Stimulated activated naive CD8-positive, alpha-beta T cell treated with anti-CD3 and anti-CD28 coated beads, Interleukin-15, amount 100 ng/mL, for 72 hours (primary cell): ENCODE data around the gene TMEM86B.

Experiments
- ATAC-seq: fragments of 150-1000 bp; cut with Tn5 transposase; 2 replicates; pipeline ENCODE4 v1.10.0; 2021; ENCODE audit warnings: mild to moderate bottlenecking, moderate library complexity
- DNase-seq, 2 donors: peaks; one replicate each; pipeline ENCODE4 v3.0.0; 2021 to 2022
- H3K27ac Mint-ChIP-seq, 2 donors: one replicate each; pipeline ENCODE4 v1.8.0; 2022; ENCODE audit warnings: mild to moderate bottlenecking in 2 of 2, mixed read lengths in 2 of 2, moderate library complexity in 2 of 2
- H3K27me3 Mint-ChIP-seq: one replicate; pipeline ENCODE4 v1.8.0; 2022; ENCODE audit warnings: mixed read lengths
- H3K4me1 Mint-ChIP-seq: one replicate; pipeline ENCODE4 v1.8.0; 2022; ENCODE audit warnings: mild to moderate bottlenecking, mixed read lengths
- H3K4me3 Mint-ChIP-seq, 2 donors: one replicate each; pipeline ENCODE4 v1.8.0; 2022; ENCODE audit warnings: mild to moderate bottlenecking in 2 of 2, mixed read lengths in 2 of 2, moderate library complexity in 1 of 2
- H3K9me3 Mint-ChIP-seq, 2 donors: one replicate each; pipeline ENCODE4 v1.8.0; 2022; ENCODE audit warnings: mixed read lengths in 2 of 2

The TMEM86B gene

DNA sequence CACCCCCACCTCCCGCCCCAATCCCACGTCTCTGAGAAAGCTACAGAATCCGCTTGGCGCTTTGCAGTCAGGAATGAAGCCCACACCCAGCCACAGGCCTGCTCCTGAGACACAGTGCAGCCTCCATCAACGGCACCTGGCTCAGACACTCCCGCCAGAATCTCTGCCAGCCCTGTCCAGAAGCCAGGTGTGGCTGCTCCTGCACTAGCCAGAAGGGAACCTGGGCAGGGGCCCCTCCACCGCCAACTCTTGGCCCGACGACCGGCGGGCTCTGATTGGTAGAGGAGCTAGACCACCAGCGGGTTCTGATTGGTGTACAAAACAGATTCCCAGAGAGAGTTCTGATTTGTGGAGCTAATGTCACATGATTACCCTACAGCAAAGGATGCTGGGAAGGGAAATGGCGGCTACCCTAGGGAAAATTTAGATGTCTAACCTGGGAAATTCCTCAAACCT lies 33.1 kb upstream of the TMEM86B start:
- no peak overlapping the region for H3K27ac Mint-ChIP-seq

DNA sequence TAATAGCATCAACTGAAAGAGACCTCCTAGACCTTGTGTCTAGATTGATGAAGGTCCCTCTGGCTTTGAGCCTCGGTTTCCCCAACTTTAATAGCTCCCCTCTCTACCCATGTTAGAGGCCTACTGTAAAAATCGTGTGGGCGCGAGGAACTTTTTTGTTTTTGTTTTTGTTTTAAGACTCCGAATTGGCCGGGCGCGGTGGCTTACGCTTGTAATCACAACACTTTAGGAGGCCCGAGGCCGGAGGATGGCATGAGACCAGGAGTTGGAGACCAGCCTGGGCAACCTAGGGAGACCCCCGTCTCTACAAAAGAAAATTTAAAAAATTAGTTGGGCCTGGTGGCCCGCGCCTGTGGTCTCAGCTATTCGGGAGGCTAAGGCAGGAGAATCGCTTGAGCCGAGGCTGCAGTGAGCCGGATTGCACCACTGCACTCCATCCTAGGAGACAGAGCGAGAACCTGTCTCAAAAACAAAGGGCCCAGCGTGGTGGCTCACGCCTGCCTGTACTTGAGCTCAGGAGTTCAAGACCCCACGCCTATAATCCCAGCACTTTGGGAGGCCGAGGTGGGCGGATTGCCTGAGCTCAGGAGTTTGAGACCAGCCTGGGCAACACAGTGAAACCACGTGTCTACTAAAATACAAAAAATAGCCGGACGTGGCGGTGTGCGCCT lies 31.1 kb upstream of the TMEM86B start:
- peak overlapping the region; percentile 92 to 97 for H3K4me3 Mint-ChIP-seq
- no peak for ATAC-seq
- peak overlapping the region; percentile 99 for H3K27ac Mint-ChIP-seq
- no peak for DNase-seq
- H3K4me1 Mint-ChIP-seq = peaks cover 37% of the 10 kb centered on the region
- no peaks in the 10 kb centered on the region for H3K27me3 Mint-ChIP-seq
- H3K9me3 Mint-ChIP-seq = no peaks in the 10 kb centered on the region

More for the DNA sequence above, 33.1 kb upstream of the TMEM86B start:
- no peaks in the 10 kb centered on the region for H3K27me3 Mint-ChIP-seq
- H3K9me3 Mint-ChIP-seq = peaks cover 6 to 7% of the 10 kb centered on the region in 2 donors
- peaks cover 22% of the 10 kb centered on the region for H3K4me1 Mint-ChIP-seq
- ATAC-seq (no peak), DNase-seq (no peak)
- no peak overlapping the region for H3K4me3 Mint-ChIP-seq

DNA sequence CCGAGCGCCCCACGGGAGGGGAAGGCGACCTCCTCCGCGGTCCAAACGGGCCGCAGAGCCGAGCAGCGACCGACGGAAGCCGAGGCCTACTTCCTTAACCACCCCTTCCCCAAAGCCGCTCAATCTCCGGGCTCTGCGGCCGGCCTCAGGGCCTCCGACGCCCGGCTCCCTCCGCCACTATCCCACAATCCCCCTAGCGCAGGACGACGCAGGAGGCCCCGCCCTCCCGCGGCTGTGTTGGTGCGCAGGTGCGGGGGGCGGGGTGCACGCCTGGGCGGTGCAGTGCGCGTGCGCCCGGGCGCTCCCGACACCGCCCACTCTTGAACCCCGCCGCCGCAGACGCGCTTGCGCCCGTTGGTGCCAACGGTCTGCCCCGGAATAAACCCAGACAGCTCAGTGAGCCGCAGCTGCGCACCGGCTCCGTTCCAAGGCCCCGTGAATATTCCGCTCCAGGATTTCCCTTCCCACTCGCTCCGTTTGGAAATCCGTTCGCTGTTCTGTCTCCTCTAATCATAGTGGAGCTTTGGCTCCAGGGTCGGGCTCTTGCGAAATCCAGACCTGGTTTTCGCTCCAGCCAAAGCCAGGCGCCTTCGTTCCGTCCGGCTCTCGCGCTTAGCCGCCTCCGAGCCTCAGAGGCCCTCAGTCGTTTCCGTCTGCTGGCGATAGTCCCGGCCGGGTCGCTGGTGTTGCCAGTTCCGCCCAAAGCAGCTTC lies 30.4 kb upstream of the TMEM86B start, which contains the start of gene PPP6R1:
TSS of gene PPP6R1 (minus strand) at position 190 of the 712 bp plus-strand sequence. CDS start 11,914 bp downstream, outside the sequence.
- ATAC-seq = peak; percentile 80
- H3K4me3 Mint-ChIP-seq = peak within 1 kb of the TSS; percentile 97 to 99
- H3K4me1 Mint-ChIP-seq = peaks cover 37% of the 10 kb centered on the region
- no peaks in the 10 kb centered on the region for H3K27me3 Mint-ChIP-seq
- no peaks in the 10 kb centered on the region for H3K9me3 Mint-ChIP-seq
- DNase-seq = peak; percentile 99
- H3K27ac Mint-ChIP-seq = peak within 1 kb of the TSS; percentile 99

DNA sequence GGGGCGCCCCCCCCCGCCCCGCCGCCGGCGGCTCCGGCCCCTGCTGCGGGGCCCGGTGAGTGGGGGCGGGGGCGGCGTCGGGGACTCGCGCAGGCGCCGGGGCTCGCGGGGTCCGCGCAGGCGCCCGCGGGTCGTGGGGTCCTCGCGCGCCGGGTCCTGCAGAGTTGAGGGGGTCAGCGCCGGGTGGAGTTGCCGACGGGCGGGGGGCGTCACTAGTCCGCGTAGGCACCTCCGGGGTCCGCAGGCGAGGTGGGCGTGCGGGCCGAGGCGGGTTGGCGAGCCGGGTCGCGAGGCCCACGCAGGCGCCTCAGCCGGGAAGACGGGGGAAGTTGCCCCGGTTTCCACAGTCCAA lies 29.9 kb upstream of the TMEM86B start:
- Mint-ChIP-seq H3K27ac (peak overlapping the region in 1 of 2 donors; percentile 99), H3K4me3 (peak overlapping the region; percentile 92 to 97), H3K4me1 (peaks cover 43% of the 10 kb centered on the region), H3K9me3 (no peaks in the 10 kb centered on the region), H3K27me3 (no peaks in the 10 kb centered on the region)
- ATAC-seq (peak; percentile 5), DNase-seq (no peak)

DNA sequence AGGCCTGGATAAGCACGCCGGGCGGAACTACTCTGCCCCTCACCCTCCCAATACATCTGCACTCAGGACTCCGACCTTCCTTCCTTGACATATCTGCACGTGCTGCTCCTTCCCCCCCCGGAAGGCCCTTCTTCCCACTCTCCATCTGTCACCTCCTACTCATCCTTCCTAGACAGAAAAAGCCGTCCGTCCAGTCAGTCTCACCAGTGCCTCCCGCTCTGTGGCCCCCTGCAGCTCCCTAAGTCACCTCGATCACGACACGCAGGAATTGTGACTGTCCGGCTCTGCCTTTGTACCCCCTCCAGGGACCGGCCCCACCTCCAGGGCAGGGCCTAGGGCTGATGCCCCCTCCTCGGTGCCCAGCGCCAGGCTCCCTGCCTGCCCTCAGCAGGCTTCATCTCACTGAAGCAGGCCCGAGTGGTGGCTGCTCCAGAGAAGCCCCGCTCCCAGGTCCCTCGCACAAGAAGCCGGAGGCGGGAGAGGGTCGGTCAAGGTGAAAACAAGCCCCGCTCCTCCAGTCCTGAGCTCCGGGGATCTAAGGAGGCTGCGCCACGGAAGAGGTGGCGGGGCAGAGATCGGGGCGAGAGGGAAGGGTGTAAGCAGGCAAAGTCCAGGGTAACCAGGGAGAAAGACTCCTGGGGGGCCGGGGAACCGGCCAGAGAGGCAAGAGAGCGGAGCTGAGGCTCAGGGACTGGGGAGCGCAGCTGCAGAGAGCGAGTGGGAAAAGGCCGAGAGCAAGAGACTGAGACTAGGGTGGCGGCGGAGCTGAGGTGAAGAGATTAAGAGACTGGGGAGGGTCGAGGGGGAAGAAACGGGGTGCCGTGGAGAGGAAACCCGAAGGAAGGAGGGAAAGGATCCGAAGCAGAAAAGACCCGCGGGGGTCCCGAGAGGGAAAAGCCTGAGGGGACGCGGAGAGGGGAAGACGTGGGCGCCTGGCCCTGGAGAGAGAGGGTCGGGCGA lies 29.2 kb upstream of the TMEM86B start:
- Mint-ChIP-seq H3K27me3 (no peaks in the 10 kb centered on the region), H3K4me1 (peaks cover 50% of the 10 kb centered on the region), H3K4me3 (peak overlapping the region; percentile 97 to 99), H3K9me3 (no peaks in the 10 kb centered on the region), H3K27ac (peak overlapping the region; percentile 97 to 98)
- DNase-seq (peak; percentile 35 to 43), ATAC-seq (no peak)

DNA sequence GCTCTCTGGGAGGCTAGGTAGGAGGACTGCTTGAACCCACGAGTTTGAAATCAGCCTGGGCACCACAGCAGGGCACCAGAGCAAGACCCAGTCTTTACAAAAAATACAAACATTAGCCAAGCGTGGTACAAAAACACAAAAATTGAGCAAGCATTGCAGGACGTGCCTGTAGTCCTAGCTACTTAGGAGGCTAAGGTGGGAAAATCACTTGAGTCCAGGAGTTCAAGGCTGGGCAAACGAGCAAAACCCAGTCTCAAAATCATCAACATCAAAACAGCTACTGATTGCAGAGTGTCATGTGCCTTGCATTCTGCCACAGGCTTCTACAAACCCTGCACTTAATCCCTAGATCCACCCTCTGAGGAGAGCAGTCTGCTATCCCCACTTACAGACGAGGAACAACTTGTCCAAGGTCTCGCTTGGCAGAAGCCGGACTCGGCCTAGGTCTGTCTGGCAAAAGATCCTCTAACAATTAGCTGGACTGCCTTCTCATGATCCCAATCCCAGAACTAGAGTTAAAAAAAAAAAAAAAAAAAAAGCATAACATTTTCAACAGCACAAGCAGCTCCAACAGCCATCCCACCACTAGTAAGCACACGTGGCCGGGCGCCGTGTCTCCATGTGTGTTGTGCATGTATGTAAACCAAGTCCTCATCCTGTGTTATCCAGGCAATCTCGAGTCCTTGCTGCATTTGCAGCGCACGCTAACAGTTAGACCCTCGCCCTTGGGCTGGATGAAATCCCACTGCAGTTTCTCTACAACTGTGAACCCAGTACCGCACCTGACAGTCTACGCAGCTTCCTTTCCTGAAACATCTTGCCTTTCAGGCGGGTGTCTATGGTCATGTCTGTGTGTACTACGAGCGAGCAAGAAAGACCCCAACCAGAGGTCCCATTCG lies 28.2 kb upstream of the TMEM86B start:
- Mint-ChIP-seq H3K4me1 (peaks cover 59% of the 10 kb centered on the region), H3K4me3 (peak overlapping the region; percentile 97 to 99), H3K27me3 (no peaks in the 10 kb centered on the region), H3K27ac (peak overlapping the region; percentile 98 to 99), H3K9me3 (no peaks in the 10 kb centered on the region)
- DNase-seq (no peak), ATAC-seq (no peak)

DNA sequence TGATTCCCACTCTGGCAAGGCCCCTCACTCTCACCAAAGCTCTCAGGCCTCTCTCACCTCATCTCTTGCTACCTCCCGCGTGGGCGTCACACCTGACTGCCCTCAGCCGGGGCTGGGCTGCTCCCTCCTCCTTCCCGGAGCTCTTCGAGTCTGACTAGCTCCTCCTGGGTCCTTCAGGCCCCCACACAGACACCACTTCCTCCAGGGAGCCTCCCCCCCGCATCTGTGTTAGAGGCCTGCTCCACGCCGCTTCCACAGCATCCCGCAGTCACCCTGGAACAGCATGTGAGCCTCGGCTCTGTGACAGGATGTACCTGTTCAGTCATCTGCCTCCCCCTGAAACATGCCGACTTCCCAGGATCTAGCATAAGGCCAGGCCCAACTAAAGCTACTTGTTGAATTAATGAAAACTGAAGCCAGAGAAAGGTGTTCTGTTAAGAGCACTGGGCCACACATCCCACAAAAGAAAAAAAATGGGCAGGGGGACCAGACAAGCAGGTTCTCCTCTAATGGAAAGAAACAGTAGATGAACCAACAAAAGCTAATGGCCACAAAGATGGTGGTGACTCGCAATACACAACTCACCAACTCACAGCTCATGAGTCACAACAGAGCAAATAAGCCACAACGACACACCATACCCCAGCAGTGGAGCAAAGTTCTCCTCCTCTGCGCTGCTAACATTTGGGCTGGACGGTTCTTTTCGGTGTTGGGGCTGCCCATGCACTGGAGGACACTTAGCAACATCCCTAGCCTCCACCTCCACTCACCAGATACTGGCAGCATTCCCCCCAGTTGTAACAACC lies 27.3 kb upstream of the TMEM86B start:
- Mint-ChIP-seq H3K27me3 (no peaks in the 10 kb centered on the region), H3K9me3 (no peaks in the 10 kb centered on the region), H3K4me3 (peak overlapping the region; percentile 97 to 99), H3K4me1 (peaks cover 69% of the 10 kb centered on the region), H3K27ac (peak overlapping the region; percentile 98 to 99)
- ATAC-seq (peak; percentile 24), DNase-seq (peak; percentile 20 to 74)

DNA sequence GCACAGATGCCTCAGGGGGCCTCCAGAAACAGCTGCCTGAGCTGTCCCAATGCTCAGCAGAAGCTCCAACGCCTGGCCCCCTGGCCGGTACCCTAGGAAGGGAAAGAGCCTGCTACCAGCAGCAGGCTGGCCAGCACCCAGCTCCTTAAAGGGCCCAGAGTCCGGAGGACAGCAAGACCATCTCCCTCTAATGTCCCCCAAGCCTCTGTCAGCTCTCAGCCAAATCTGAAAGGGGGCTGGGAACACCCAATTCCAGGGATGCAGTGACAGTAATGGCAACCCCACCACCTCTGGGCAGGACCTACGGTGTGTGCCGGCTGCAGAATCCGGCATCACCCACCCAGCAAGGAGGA lies 26.0 kb upstream of the TMEM86B start:
- ATAC-seq (no peak), DNase-seq (no peak)
- Mint-ChIP-seq H3K4me1 (peaks cover 71% of the 10 kb centered on the region), H3K27me3 (no peaks in the 10 kb centered on the region), H3K9me3 (no peaks in the 10 kb centered on the region), H3K27ac (peak overlapping the region; percentile 98 to 99), H3K4me3 (peak overlapping the region; percentile 97 to 99)

DNA sequence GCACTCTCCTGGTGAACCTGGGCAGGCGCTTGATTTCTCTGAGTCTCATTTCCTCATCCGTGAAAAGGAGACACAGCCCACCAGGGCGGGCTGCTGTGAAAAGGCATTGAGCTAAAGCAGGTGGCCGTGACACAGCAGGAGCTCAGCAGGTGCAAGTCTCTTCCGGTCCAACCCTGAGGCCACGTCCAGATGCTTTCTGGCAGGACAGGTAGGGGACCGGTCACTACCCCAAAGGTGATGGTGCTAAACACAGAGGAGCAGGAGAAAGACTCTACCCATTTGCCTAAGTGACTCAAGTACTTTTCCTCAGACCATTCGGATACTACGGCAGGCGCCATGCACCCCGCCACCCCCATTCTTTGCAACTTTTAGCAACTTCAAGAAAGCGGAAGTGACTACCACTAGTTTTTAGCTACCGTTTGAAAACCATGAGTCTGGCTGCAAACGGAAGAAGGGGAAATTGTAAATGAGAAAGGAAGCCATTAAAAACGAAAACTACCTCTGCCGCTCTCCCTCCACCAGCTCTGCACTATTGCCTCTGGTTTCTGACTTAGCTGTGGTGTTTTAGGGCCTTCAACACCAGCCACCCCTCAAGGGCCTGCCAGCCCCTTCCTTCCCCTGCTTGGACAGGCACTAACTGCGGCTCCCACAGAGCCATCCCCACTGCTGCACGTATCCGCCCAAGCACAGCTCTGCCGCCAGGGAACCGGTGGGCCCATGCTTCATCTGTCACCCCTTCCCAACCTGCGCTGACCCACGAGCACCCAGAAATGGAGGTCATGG lies 25.5 kb upstream of the TMEM86B start:
- Mint-ChIP-seq H3K4me3 (peak overlapping the region; percentile 97 to 99), H3K4me1 (peaks cover 72% of the 10 kb centered on the region), H3K9me3 (no peaks in the 10 kb centered on the region), H3K27ac (peak overlapping the region; percentile 98 to 99), H3K27me3 (no peaks in the 10 kb centered on the region)
- DNase-seq = peak; percentile 58 to 68
- ATAC-seq = peak; percentile 44

DNA sequence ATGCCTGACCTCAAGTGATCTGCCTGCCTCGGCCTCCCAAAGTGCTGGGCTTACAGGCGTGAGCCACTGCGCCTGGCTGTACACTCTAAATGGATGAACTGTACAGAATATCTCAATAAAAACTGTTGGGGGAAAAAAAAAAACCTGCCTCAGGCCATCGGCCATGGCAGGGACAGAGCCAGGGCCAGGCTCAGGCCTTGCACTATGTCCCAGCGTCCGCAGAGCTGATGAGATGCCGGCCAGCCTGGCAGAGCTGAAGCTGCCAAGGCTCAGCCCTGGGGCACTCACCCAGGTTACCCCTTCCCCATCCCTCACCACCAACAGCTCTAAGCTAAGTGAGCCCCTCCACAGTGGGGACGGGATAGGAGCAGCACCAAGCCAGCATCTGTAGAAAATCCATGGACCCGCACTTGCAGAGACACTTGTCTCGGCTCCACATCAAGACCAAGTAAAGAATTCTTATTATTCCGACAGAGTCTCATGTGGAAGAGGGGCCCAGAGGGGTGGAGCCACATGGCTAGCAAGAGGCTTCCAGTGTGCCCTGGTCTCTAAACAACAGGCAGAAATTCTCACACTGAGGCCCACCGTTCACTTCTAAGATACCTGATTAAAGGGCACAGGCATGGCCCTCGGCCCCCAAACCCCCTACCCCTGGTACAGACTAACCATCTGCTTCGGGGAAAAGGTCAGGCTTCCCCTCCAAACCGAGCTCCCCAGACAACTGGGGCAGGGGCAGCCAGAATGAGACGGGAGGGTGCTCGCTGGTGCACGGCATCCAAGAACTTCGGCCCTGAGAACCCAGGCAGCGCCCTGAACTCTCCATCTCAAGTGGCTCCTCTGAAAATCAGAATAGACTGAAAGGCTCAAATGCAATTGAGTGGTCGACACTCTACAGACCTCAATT lies 24.4 kb upstream of the TMEM86B start:
- Mint-ChIP-seq H3K27ac (peak overlapping the region; percentile 98 to 99), H3K27me3 (no peaks in the 10 kb centered on the region), H3K4me1 (peaks cover 82% of the 10 kb centered on the region), H3K4me3 (peak overlapping the region; percentile 97 to 99), H3K9me3 (no peaks in the 10 kb centered on the region)
- DNase-seq (no peak), ATAC-seq (no peak)

DNA sequence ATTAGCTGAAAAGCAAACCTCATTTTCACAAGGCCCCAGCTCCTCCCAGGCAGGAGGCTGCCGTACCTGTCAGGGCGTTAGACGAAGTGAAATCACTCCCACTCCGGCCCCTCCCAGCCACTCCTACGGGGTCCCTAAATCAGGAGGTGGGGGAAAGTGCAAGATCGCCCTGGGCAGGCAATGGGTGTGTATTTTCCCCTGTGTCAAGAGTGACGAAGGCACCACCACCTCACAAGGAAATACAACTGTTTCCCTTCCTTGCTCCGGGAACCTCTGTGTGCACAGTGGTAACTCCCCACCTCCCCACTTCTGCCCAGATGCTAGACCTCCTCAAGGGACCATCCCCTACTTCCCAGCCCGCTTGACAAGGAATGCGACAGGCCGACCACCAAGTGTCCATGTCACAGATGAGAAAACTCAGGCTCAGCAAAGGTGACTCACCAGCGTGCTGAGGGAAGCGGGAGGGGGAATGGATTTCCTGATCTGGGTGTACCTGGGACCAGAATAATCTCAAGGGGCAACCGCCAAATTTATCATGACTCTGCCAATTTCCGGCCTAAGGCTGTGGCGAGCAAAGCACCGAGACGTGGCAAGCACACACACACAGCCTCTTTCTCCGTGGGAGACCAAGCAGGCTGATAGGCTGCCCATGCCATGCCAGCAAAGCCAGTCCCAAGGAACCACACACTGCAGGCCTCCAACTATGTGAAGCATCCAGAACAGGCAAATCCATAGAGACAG lies 22.9 kb upstream of the TMEM86B start:
- no peaks in the 10 kb centered on the region for H3K9me3 Mint-ChIP-seq
- H3K27me3 Mint-ChIP-seq = no peaks in the 10 kb centered on the region
- peak overlapping the region; percentile 88 to 99 for H3K4me3 Mint-ChIP-seq
- peak; percentile 56 for ATAC-seq
- DNase-seq = peak in 1 of 2 donors; percentile 57
- H3K4me1 Mint-ChIP-seq = peaks cover 75% of the 10 kb centered on the region
- peak overlapping the region; percentile 65 to 96 for H3K27ac Mint-ChIP-seq
